GM12878 (cell line): Measurements from ENCODE around the gene TMEM37. TPM values are rescaled to one million over a fixed set of nuclear protein-coding genes. Genes with fewer than 3 reads are reported as not detected.
A peak's percentile ranks its signal among the peaks of the same experiment; 100 is the strongest.

Experiments
- ATAC-seq: fragments of 200-7000 bp; cut with Tn5 transposase; 3 replicates; pipeline ENCODE4 v1.9.1; 2020; ENCODE audit warnings: mild to moderate bottlenecking, moderate library complexity
- BruUV-seq: library from RNA; stranded (reverse); fragments of 400-500 nt; replicated peaks from 2 replicates; lab custom pipeline; 2021; lab: Mats Ljungman, UMichigan
- CTCF ChIA-PET: fragments of 300-600 bp; sonication (Branson Sonifier 250); formaldehyde crosslinking; extraction: SDS; loops from one replicate; lab custom pipeline; 2021; ENCODE audit warnings: inconsistent platforms; lab: Yijun Ruan, JAX
- POLR2A ChIA-PET: fragments of 350-600 bp; formaldehyde crosslinking; extraction: SDS; loops from one replicate; lab custom pipeline; 2021; ENCODE audit warnings: inconsistent platforms; lab: Charles Lee
- RAD21 ChIA-PET: fragments of 300-600 bp; sonication (Branson Sonifier 250); formaldehyde crosslinking; loops from one replicate; lab custom pipeline; 2023; ENCODE audit warnings: antibody characterized with exemption; ENCODE audit not compliant: unreplicated experiment; lab: Charles Lee
- SMC1A ChIA-PET: fragments of 300-600 bp; sonication (Branson Sonifier 250); formaldehyde crosslinking; loops from one replicate; lab custom pipeline; 2023; ENCODE audit not compliant: unreplicated experiment, uncharacterized antibody; lab: Charles Lee
- DNase-seq: peaks from one replicate; pipeline ENCODE4 v3.0.0-alpha.2; 2011; ENCODE audit warnings: low read depth, low spot score
- FAIRE-seq: peaks from 3 replicates; lab custom pipeline; 2011; peaks lifted over from hg19 to GRCh38; lab: Jason Lieb, UNC
- H2AFZ ChIP-seq: 2 replicates; pipeline ENCODE4 v1.6.0; 2011; ENCODE audit warnings: low read depth, low read length, control low read depth; ENCODE audit not compliant: control insufficient read depth
- H3K27ac ChIP-seq: 2 replicates; pipeline ENCODE4 v1.5.1; 2011; ENCODE audit warnings: control low read depth; ENCODE audit not compliant: control insufficient read depth, insufficient read depth
- H3K27me3 ChIP-seq, 2 experiments: replicated peaks in 1 of 2; 2 replicates each; pipeline versions ENCODE4 v1.6.0 to v1.6.1; 2011; ENCODE audit warnings: low read length in 1 of 2; ENCODE audit not compliant: control insufficient read depth in 2 of 2, insufficient read depth in 2 of 2
- H3K36me3 ChIP-seq, 2 experiments: 2 replicates each; pipeline ENCODE4 v1.5.1; 2011; ENCODE audit warnings: low read length in 1 of 2; ENCODE audit not compliant: control insufficient read depth in 2 of 2, insufficient read depth in 2 of 2
- H3K4me1 ChIP-seq: 2 replicates; pipeline ENCODE4 v1.6.1; 2011; ENCODE audit warnings: mild to moderate bottlenecking, low read length, moderate library complexity, mixed read lengths; ENCODE audit not compliant: control insufficient read depth, insufficient read depth
- H3K4me2 ChIP-seq: 2 replicates; pipeline ENCODE4 v1.6.0; 2011; ENCODE audit warnings: control low read depth; ENCODE audit not compliant: control insufficient read depth, insufficient read depth
- H3K4me3 ChIP-seq: fragments of 200-600 bp; sonication (generic); 2 replicates; pipeline ENCODE4 v1.5.1; 2016
- H3K79me2 ChIP-seq: 2 replicates; pipeline ENCODE4 v1.6.0; 2011; ENCODE audit warnings: low read length; ENCODE audit not compliant: control insufficient read depth, insufficient read depth
- H3K9ac ChIP-seq: 2 replicates; pipeline ENCODE4 v1.8.0; 2011; ENCODE audit warnings: low read length, control low read depth, mixed read lengths; ENCODE audit not compliant: control insufficient read depth, insufficient read depth
- H3K9me3 ChIP-seq: replicated peaks from 3 replicates; pipeline ENCODE4 v1.5.1; 2011; ENCODE audit warnings: mild to moderate bottlenecking, low read length; ENCODE audit not compliant: control insufficient read depth, insufficient read depth
- H4K20me1 ChIP-seq: 2 replicates; pipeline ENCODE4 v1.6.0; 2011; ENCODE audit not compliant: control insufficient read depth, insufficient read depth
- BACH1 ChIP-seq: fragments of 450-650 bp; IDR thresholded peaks from 2 replicates; pipeline ENCODE4 v1.6.1; 2017; ENCODE audit warnings: mild to moderate bottlenecking, borderline replicate concordance
- CTCF ChIP-seq, 3 experiments: IDR thresholded peaks in 2 of 3; conservative IDR thresholded peaks in 1 of 3; 2 replicates each; pipeline ENCODE4 v1.5.1; 2011; ENCODE audit warnings: low read depth in 3 of 3, low read length in 3 of 3, mild to moderate bottlenecking in 3 of 3, control low read depth in 2 of 3, moderate library complexity in 2 of 3, inconsistent platforms in 1 of 3, mixed read lengths in 1 of 3; ENCODE audit not compliant: control insufficient read depth in 2 of 3, insufficient read depth in 1 of 3; ENCODE audit errors: extremely low read depth in 1 of 3
- DPF2 ChIP-seq: fragments of 450-650 bp; IDR thresholded peaks from 2 replicates; pipeline ENCODE4 v1.6.1; 2017; ENCODE audit warnings: mild to moderate bottlenecking
- ETV6 ChIP-seq, 2 experiments: fragments of 450-650 bp in 1 of 2; IDR thresholded peaks in 1 of 2; conservative IDR thresholded peaks in 1 of 2; 2 replicates each; pipeline ENCODE4 v1.6.1; 2014; ENCODE audit warnings: antibody characterized with exemption in 1 of 2, borderline replicate concordance in 1 of 2, low read depth in 1 of 2, mild to moderate bottlenecking in 1 of 2, moderate library complexity in 1 of 2
- FOS ChIP-seq: IDR thresholded peaks from 3 replicates; pipeline ENCODE4 v1.6.1; 2011; ENCODE audit warnings: borderline replicate concordance; ENCODE audit not compliant: insufficient read length; ENCODE audit errors: extremely low read depth
- FOXK2 ChIP-seq: fragments of 450-650 bp; IDR thresholded peaks from 2 replicates; pipeline ENCODE4 v1.6.1; 2017; ENCODE audit warnings: mild to moderate bottlenecking, moderate library complexity
- HDAC2 ChIP-seq: fragments of 200-600 bp; sonication (generic); IDR thresholded peaks from 2 replicates; pipeline ENCODE4 v1.6.1; 2017
- MEF2B ChIP-seq: fragments of 450-650 bp; IDR thresholded peaks from 2 replicates; pipeline ENCODE4 v1.6.1; 2018; ENCODE audit warnings: mild to moderate bottlenecking, moderate library complexity; ENCODE audit not compliant: partially characterized antibody, poor library complexity, severe bottlenecking
- NFIC ChIP-seq: IDR thresholded peaks from 2 replicates; pipeline ENCODE4 v1.6.1; 2012; ENCODE audit warnings: low read depth, mild to moderate bottlenecking, inconsistent platforms, low read length, moderate library complexity
- RBBP5 ChIP-seq: fragments of 200-600 bp; sonication (generic); conservative IDR thresholded peaks from 2 replicates; pipeline ENCODE4 v1.6.1; 2016
- SUZ12 ChIP-seq: fragments of 200-600 bp; sonication (generic); IDR thresholded peaks from one replicate; pipeline ENCODE4 v1.6.1; 2018; ENCODE audit warnings: antibody characterized with exemption, mild to moderate bottlenecking; ENCODE audit not compliant: unreplicated experiment
- YY1 ChIP-seq: IDR thresholded peaks from 2 replicates; pipeline ENCODE4 v1.6.1; 2011; ENCODE audit warnings: low read depth, mild to moderate bottlenecking, low read length
- ZNF217 ChIP-seq: fragments of 450-650 bp; IDR thresholded peaks from 2 replicates; pipeline ENCODE4 v1.6.1; 2017; ENCODE audit warnings: antibody characterized with exemption, mild to moderate bottlenecking
- ZNF24 ChIP-seq: fragments of 450-650 bp; IDR thresholded peaks from 2 replicates; pipeline ENCODE4 v1.6.1; 2017; ENCODE audit warnings: antibody characterized with exemption, mild to moderate bottlenecking
- ZNF622 ChIP-seq: fragments of 450-650 bp; IDR thresholded peaks from 2 replicates; pipeline ENCODE4 v1.6.1; 2017; ENCODE audit warnings: mild to moderate bottlenecking, inconsistent platforms
- WGBS: methylation state at CpG from one replicate; pipeline ENCODE4 v1.1.6; 2016; ENCODE audit warnings: low lambda C conversion rate; ENCODE audit not compliant: insufficient replicate concordance, insufficient coverage; ENCODE audit errors: missing lambda C conversion rate; 5-methylcytosine and 5-hydroxymethylcytosine counted together
- in situ Hi-C: fragments of 300-500 bp; cut with MboI; formaldehyde crosslinking; loops from 9 replicates; pipeline ENCODE4 v1.14.3; 2018; ENCODE audit warnings: mixed read lengths
- intact Hi-C: fragments of 100-400 bp; cut with micrococcal nuclease; formaldehyde crosslinking; loops from one replicate; pipeline ENCODE4 v1.14.2; 2022; ENCODE audit not compliant: unreplicated experiment
- polyA plus RNA-seq, 11 experiments: library from polyadenylated mRNA; depleted of rRNA in 4 of 11; unstranded in 6 of 11; stranded (reverse) in 5 of 11; fragments of >200 nt; fragmentation: Nextera tagmentation in 4 of 11; fragmentation: Illumina TruSeq in 1 of 11; extraction: Ambion mirVana in 4 of 11; extraction: Trizol in 1 of 11; gene quantifications; 1 replicate in 1 of 11; 2 replicates in 10 of 11; pipeline versions ENCODE4 v1.2.1 to v1.2.3, GENCODE V29; 2011 to 2016; ENCODE audit warnings: inconsistent platforms in 2 of 11, missing spikeins in 2 of 11, low read depth in 1 of 11
- total RNA-seq, 4 experiments: library from RNA; depleted of rRNA in 3 of 4; stranded (reverse); fragments of >200 nt in 3 of 4; fragmentation: Illumina TruSeq in 1 of 4; extraction: Trizol in 1 of 4; gene quantifications; 2 replicates each; pipeline versions ENCODE4 v1.2.1 to v1.2.3, GENCODE V29; 2013 to 2021

TMEM37 gene
- total and polyA plus RNA-seq, 10 of the 15 experiments (the other 5 are each of a cell fraction or from before 2014, with no cell fraction given): 0.07 to 0.67 (median 0.24) TPM; not detected in 3

- SMC1A ChIA-PET: interaction anchor here (0.7 kb wide), 1 partner anchor 13 kb away, joined by 3 read pairs; no protein-coding TSS in a partner anchor
- TF ChIP-seq MEF2B: peak; percentile 18
- no peak for TF ChIP-seq HDAC2
- TF ChIP-seq, all 136 proteins: peak for 1
- no peak for ATAC-seq
- in situ Hi-C loops (no loop called here), intact Hi-C loops (no loop called here)
- H4K20me1 ChIP-seq: no peaks in the 10 kb centered on the region
- no peak for FAIRE-seq
- BruUV-seq: no TSS peak
- no peak overlapping the region for H3K4me3 ChIP-seq
- no peak overlapping the region for H3K4me2 ChIP-seq
- POLR2A ChIA-PET: no interaction called here
- no peaks in the 10 kb centered on the region for H3K36me3 ChIP-seq
- H3K27ac ChIP-seq: no peak overlapping the region
- peaks cover 3% of the 10 kb centered on the region; the same call in 2 of the 3 replicates for H3K9me3 ChIP-seq
- DNase-seq: no peak
- RAD21 ChIA-PET: no interaction called here
- H3K79me2 ChIP-seq: no peaks in the 10 kb centered on the region
- no peaks in the 10 kb centered on the region for H3K4me1 ChIP-seq
- peaks cover 0 to 2% of the 10 kb centered on the region in 2 experiments; a peak in 1 of 4 replicates for H3K27me3 ChIP-seq
- 54% methylated on average over 7 of the region's 7 CpGs for WGBS
- H3K9ac ChIP-seq: no peak overlapping the region
- H2AFZ ChIP-seq: no peak overlapping the region
- CTCF ChIA-PET: interaction anchor here (2.3 kb wide), 1 partner anchor 54 kb away, joined by 10 read pairs; no protein-coding TSS in a partner anchor
These were observed 9.1 kb upstream of the TMEM37 start for GRCh38 chr2:119422360-119423107.

GRCh38 chr2:119423108-119423444 lies 8.6 kb upstream of the TMEM37 start:
- H3K4me1 ChIP-seq: no peaks in the 10 kb centered on the region
- CTCF ChIA-PET: interaction anchor here (2.3 kb wide), 1 partner anchor 54 kb away, joined by 10 read pairs; no protein-coding TSS in a partner anchor
- H3K36me3 ChIP-seq: no peaks in the 10 kb centered on the region
- in situ Hi-C loops: no loop called here
- no peak overlapping the region for H3K4me2 ChIP-seq
- SMC1A ChIA-PET: no interaction called here
- H3K27ac ChIP-seq: no peak overlapping the region
- RAD21 ChIA-PET: no interaction called here
- peaks cover 3% of the 10 kb centered on the region; the same call in 2 of the 3 replicates for H3K9me3 ChIP-seq
- no peaks in the 10 kb centered on the region for H3K79me2 ChIP-seq
- no peaks in the 10 kb centered on the region for H4K20me1 ChIP-seq
- ATAC-seq (no peak), DNase-seq (no peak), FAIRE-seq (no peak)
- H3K9ac ChIP-seq: no peak overlapping the region
- BruUV-seq: no TSS peak
- 50% methylated on average over 2 of the region's 2 CpGs for WGBS
- H3K27me3 ChIP-seq: peaks cover 0 to 2% of the 10 kb centered on the region in 2 experiments; a peak in 1 of 4 replicates
- no peak overlapping the region for H2AFZ ChIP-seq
- POLR2A ChIA-PET: no interaction called here
- intact Hi-C loops: no loop called here
- H3K4me3 ChIP-seq: no peak overlapping the region
- TF ChIP-seq ETV6 (conservative IDR thresholded peaks at IDR 0.05 in 1 of 2, IDR thresholded peaks at IDR 0.05 in 1 of 2; ENCODE audit: borderline replicate concordance in 1 of 2, low read depth in 1 of 2) (no peak), ZNF24 (no peak), ZNF217 (no peak), FOXK2 (no peak), NFIC (no peak), FOS (no peak), YY1 (no peak), BACH1 (no peak), SUZ12 (no peak), RBBP5 (no peak), ZNF622 (no peak), DPF2 (no peak), CTCF (IDR thresholded peaks at IDR 0.05 in 2 of 3, conservative IDR thresholded peaks at IDR 0.05 in 1 of 3; ENCODE audit: control insufficient read depth in 2 of 3, extremely low read depth in 1 of 3, insufficient read depth in 1 of 3, low read depth in 3 of 3, low read length in 3 of 3) (no peak)
